ENCODE results near the gene DGKA.

DGKA gene

GRCh38 chr12:55931780-55932550, 1.0 kb downstream of the DGKA start:
- DNase-seq = peak; percentile 37

GRCh38 chr12:55932551-55932910, 1.6 kb downstream of the DGKA start:
- peak; percentile 44 for DNase-seq

- DNase-seq = no peak
Measured at GRCh38 chr12:55933169-55933798, 2.3 kb downstream of the DGKA start.

DNA sequence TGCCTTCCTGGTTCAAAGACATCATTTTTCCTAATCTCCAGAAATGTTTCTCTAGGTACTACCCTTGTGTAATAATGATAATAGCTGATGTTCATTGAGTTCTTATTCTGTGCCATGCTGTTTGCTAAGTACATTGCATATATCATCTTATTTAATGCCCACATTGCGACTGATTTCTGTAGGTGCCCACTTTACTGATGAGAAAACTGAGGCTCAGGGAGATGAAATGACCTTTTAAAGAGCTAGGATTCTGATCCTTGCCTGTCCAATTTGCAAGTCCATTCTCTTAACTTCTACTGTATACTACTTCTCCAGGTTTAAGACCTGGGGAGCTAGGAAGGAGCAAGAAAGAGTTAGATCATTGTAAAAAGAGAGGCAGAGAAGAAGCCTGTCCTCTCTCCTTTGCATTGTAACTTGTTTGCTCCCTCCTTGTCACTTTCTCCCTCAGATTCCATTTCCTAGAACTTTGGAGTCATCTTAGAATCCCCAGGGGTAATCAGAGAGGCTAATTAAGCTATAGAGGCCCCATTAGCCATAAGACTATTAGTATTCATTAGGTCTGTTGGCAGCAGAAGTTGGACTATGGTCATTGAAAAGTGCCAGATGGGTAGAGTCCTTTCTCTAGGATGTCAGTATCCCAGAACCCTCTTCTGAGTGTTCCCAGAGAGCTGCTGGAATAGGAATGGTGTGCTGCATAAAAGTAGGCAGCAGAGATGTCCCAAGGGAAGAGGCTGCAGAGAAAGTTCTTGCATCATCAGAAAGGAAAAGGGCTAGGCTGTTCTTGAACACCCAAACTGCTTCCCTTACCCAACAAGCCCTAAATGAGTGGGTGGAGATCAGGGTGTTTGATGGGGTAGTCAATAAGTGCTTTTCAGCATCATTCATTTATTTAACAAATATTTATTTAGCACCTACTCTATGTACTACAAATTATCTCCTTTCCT, 3.1 kb downstream of the DGKA start:
- no peak for DNase-seq

DNA sequence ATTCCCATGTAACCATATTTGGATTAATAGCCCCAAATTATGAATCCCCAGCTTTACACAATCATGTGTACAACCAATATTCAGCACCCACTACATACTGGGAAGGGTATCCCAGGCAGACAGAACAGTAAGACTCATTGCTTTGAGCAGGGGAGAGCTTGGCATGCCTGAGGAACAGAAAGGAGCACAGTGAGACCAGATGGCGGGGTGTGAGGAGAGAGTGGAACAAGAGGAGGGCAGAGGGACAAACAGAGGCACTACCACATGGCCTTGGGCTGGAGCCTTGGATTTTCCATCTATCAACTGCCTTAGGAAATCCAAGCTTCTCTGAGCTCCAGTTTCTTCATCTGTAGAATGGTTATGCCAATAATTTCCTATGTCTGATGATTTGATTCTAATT, 3.8 kb downstream of the DGKA start:
- DNase-seq = no peak

GRCh38 chr12:55935738-55936151, 4.8 kb downstream of the DGKA start:
- DNase-seq = peak; percentile 50

DNA sequence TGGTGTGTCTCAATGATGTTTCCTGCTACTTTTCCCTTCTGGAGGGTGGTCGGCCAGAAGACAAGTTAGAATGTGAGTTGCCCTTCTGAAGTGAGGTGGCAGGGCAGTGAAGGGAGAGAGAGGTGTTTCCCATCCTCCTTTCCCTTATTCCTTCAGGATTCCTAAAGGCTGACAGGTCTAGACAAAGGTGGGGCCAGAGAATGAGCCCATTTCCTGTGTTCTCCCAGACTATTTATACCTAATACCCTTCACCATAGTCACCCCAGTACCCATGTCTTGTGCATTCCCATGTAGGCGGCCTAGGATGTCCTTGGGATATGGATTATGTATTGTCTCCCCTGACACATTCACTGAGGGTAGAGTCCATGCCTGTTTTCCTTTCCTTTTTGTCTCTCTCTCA, 7.0 kb downstream of the DGKA start:
- DNase-seq = no peak

DNA sequence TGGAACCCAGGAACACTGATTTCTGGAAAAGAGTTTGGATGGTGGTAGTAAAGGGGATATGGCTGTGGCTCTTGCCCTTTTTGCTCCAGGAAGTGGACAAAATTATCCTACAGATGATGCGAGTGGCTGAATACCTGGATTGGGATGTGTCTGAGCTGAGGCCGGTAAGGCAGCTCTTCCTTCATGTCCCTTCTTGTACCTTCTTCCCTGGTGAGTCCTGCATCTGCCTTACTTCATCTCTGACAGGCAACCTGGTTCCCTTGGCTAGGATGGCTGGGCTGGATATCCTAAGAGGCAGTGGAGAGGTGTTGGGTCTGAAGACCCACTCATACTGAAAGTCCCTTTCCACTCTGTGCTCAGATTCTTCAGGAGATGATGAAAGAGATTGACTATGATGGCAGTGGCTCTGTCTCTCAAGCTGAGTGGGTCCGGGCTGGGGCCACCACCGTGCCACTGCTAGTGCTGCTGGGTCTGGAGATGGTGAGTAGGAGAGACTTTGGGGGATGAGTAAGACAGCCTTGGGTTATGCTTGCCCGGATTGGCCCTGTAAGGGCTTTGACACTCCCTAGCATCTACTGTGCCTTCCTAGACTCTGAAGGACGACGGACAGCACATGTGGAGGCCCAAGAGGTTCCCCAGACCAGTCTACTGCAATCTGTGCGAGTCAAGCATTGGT, 8.0 kb downstream of the DGKA start:
- no peak for DNase-seq

DNA sequence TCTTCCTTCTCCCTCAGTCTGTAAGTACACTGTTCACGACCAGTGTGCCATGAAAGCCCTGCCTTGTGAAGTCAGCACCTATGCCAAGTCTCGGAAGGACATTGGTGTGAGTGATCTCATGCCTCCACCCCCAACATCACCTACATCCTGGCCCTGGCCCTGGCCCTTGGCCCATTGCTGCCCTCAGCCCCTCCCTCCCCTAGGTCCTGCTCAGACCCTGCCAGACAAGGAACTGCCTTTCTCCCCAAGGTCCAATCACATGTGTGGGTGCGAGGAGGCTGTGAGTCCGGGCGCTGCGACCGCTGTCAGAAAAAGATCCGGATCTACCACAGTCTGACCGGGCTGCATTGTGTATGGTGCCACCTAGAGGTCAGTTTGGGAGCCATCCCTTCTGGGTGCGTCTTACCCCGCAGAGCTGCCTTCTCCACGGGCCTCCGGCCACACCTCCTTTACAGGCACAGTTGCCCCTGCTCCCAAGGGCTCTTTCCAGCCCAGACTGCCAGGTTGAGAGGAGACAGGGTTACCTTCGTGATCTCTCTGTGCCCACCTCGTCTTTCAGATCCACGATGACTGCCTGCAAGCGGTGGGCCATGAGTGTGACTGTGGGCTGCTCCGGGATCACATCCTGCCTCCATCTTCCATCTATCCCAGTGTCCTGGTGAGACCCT, 9.2 kb downstream of the DGKA start:
- peak; percentile 84 for DNase-seq

GRCh38 chr12:55942055-55942454, 11.1 kb downstream of the DGKA start:
- DNase-seq = no peak

- DNase-seq = no peak
Measured at GRCh38 chr12:55942577-55943136, 11.7 kb downstream of the DGKA start.

- DNase-seq = no peak
Measured at GRCh38 chr12:55946553-55946952, 15.6 kb downstream of the DGKA start.

DNA sequence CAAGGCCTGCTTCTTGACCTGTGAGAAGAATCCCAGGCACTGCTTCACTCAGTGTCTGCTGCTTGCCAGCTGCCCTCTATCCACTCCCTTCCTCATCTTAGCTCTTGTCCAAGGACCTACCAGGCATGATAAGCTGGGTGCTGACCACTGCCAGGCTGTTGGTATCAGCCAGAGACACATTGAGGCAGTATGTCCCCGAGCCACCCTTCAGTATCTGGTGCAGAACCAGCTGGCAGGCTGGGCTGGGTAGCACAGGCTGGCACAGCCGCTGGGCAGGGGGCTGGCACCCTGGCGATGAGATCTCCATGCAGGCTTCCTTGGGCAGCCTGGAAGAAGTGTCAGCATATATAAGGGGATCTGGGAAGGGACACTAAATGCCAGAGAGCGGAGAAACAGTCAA, 24.4 kb downstream of the DGKA start:
- DNase-seq = no peak

DNA sequence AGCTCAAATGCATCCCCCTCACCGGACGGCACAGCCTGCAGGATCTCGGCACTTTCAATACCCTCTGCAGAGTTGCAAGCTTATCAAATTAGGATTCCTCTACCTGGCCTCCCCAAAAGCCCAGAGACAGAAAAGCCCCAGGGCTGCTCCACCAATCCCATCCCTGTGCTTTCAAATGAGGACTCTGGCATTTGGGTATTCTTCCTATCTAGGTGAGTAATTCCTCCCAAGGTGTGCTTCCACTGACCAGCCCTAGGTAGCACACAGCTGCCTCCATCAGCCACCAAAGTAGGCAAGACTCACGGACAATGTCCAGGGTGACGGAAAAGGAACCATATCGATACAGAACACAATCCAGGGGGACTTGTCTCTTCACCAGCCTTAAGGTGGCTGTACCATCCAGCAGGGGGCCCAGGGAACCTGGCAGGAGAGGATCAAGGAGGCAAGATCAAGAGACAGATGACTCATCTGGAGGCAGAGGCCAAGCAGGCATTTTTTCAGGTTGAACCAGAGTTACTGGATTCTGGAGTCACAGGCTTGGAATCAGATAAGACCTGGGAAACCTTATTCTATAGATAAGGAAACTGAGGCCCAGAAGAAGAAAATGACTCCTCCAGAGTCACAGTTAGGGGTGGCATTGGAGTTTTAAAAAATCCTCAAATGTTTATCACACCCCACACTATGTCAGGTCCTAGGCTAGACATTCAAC, 25.0 kb downstream of the DGKA start:
- DNase-seq = peak; percentile 49

GRCh38 chr12:55957106-55957859, 26.3 kb downstream of the DGKA start:
- no peak for DNase-seq

- DNase-seq = no peak
Measured at GRCh38 chr12:55963760-55964159, 32.8 kb downstream of the DGKA start.

- DNase-seq = no peak
Measured at GRCh38 chr12:55965240-55965639, 34.3 kb downstream of the DGKA start.

DNA sequence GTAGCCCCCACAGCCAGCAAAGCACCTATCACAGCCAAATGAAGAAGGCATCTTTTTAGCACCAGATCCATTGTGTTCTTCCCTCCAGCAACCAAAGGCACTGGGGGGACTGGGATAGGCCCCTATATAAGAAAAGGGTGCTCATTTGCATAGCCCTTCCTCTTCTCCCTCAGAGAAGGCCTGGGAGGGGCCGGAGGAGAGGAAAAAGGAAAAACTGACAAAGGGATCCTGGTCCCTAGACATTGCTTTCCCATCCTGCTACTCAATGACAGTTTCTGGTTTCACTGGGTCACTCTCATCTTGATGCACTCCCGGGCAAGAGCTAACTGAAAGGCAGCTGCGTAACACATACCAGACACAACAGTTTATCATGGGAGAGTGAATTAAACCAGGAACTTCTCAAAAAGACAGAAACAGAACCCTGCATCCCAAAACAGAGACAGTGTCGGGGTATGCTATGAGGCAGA, 35.0 kb downstream of the DGKA start, which contains the start of gene PMEL:
Gene PMEL, minus strand, starts transcription at position 102 of the 467 bp plus-strand sequence. Its CDS starts 31 bp downstream, at position 71.
- DNase-seq = no peak

DNA sequence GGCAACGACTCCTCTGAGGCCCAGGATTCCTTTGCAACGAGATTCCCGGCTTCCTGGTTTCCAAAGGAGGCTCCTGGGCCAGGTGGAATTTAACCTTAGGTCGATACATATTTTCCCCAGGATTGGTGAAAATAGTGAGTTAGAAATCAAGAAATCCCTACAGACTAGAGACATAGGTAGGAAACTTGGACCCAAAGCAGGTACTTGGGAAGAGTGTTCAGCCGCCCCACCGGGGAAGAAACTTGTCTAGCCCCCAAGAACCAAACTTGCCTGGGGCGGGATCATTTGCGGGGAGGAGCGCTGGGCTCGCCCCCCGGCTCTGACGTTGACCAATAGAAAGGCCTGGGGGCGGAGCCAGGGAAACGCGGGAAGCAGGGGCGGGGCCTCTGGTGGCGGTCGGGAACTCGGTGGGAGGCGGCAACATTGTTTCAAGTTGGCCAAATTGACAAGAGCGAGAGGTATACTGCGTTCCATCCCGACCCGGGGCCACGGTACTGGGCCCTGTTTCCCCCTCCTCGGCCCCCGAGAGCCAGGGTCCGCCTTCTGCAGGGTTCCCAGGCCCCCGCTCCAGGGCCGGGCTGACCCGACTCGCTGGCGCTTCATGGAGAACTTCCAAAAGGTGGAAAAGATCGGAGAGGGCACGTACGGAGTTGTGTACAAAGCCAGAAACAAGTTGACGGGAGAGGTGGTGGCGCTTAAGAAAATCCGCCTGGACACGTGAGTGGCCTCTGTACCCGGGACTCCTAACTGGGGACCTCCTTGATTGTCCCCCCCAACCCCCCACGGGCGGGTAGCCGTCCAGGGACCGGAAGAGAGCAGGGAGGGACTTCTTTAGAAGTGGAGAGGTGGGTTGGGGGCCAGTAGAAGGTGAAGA, 35.7 kb downstream of the DGKA start, which contains the start of gene CDK2:
Gene CDK2, plus strand, starts transcription at position 423 of the 874 bp plus-strand sequence. Its CDS starts 179 bp downstream, at position 602.
- DNase-seq = peak; percentile 92

Measured in activated CD8-positive, alpha-beta memory T cell treated with anti-CD3 and anti-CD28 coated beads, Interleukin-2, amount 50 U/mL, for 4 hours (primary cell).